MM.1S (cell line): ENCODE data around the gene KIAA1755.

Experiments used
- DNase-seq: peaks from one replicate; pipeline ENCODE4 v3.0.0-alpha.2; 2015
- H2AFZ ChIP-seq: fragments of 300-600 bp; sonication (generic); 2 replicates; pipeline ENCODE4 v1.6.0; 2016; ENCODE audit warnings: antibody characterized with exemption, low read length
- H3F3A ChIP-seq: fragments of 300-600 bp; sonication (generic); 2 replicates; pipeline ENCODE4 v1.6.1; 2016; ENCODE audit warnings: mild to moderate bottlenecking, antibody characterized with exemption, low read length, moderate library complexity, mixed read lengths; ENCODE audit not compliant: insufficient read depth
- H3K27ac ChIP-seq: fragments of 300-600 bp; sonication (generic); 2 replicates; pipeline ENCODE4 v1.5.1; 2016; ENCODE audit warnings: mild to moderate bottlenecking, low read length
- H3K27me3 ChIP-seq: fragments of 300-600 bp; sonication (generic); replicated peaks from 2 replicates; pipeline ENCODE4 v1.6.0; 2016; ENCODE audit warnings: low read length; ENCODE audit not compliant: insufficient read depth
- H3K36me3 ChIP-seq: fragments of 300-600 bp; sonication (generic); replicated peaks from 2 replicates; pipeline ENCODE4 v1.6.1; 2016; ENCODE audit warnings: mild to moderate bottlenecking, low read length, mixed read lengths; ENCODE audit not compliant: insufficient read depth
- H3K4me1 ChIP-seq: fragments of 300-600 bp; sonication (generic); 2 replicates; pipeline ENCODE4 v1.6.1; 2016; ENCODE audit warnings: low read length, mixed read lengths
- H3K4me2 ChIP-seq: fragments of 300-600 bp; sonication (generic); 2 replicates; pipeline ENCODE4 v1.6.0; 2016; ENCODE audit warnings: low read depth, low read length
- H3K4me3 ChIP-seq: fragments of 300-600 bp; sonication (generic); 2 replicates; pipeline ENCODE4 v1.5.1; 2016; ENCODE audit warnings: low read length, mixed read lengths
- H3K79me2 ChIP-seq: fragments of 300-600 bp; sonication (generic); 2 replicates; pipeline ENCODE4 v1.6.1; 2016; ENCODE audit warnings: mixed run types, low read length, mixed read lengths
- H3K9ac ChIP-seq: fragments of 300-600 bp; sonication (generic); 2 replicates; pipeline ENCODE4 v1.6.1; 2016; ENCODE audit warnings: low read length, mixed read lengths
- H3K9me2 ChIP-seq: fragments of 300-600 bp; sonication (generic); replicated peaks from 2 replicates; pipeline ENCODE4 v1.6.1; 2016; ENCODE audit warnings: mild to moderate bottlenecking, low read length, mixed read lengths; ENCODE audit not compliant: insufficient read depth
- H3K9me3 ChIP-seq: fragments of 300-600 bp; sonication (generic); replicated peaks from 2 replicates; pipeline ENCODE4 v1.6.1; 2016; ENCODE audit warnings: mild to moderate bottlenecking, low read length, mixed read lengths; ENCODE audit not compliant: insufficient read depth
- H4K20me1 ChIP-seq: fragments of 300-600 bp; sonication (generic); 2 replicates; pipeline ENCODE4 v1.6.1; 2016; ENCODE audit warnings: mild to moderate bottlenecking, low read length, moderate library complexity, mixed read lengths; ENCODE audit not compliant: insufficient read depth
- EZH2 ChIP-seq: fragments of 300-600 bp; sonication (generic); optimal IDR thresholded peaks from 2 replicates; pipeline ENCODE3; 2017; ENCODE audit warnings: low read depth, mild to moderate bottlenecking, antibody characterized with exemption, low read length, mixed read lengths
- EZH2phosphoT487 ChIP-seq: fragments of 300-600 bp; sonication (generic); IDR thresholded peaks from 2 replicates; pipeline ENCODE4 v1.6.1; 2018; ENCODE audit warnings: antibody characterized with exemption, low read length
- TF ChIP-seq, protein P1 (sequence below): fragments of 300-600 bp; sonication (generic); IDR thresholded peaks from 2 replicates; pipeline ENCODE4 v1.5.1; 2016; ENCODE audit warnings: antibody characterized with exemption, low read length, mixed read lengths

KIAA1755 gene

DNA sequence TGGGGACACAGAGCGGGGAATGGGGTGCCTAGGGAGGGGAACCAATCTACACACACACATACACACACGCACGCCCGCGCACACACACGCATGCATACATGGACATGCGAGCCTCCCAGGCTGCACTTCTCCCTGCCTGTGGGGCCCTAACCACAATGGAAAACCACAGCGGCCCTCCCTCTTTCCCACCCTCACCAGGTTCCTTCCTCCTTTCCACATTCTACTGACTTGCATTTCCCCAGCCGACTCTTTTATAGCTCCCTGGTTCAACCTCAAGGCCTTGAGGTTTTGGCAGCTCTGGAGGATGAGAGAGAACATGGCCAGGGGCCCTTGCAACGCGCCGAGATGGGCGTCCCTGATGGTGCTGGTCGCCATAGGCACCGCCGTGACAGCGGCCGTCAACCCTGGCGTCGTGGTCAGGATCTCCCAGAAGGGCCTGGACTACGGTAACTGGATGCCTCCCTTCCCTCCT lies 43.4 kb upstream of the KIAA1755 start, which contains the start of gene BPI:
BPI (plus strand) TSS at position 249 of the 472 bp plus-strand sequence; CDS start at position 317, 68 bp downstream.
- H3K27me3 ChIP-seq, result no peaks in the 10 kb centered on the region
- no peak for TF ChIP-seq EZH2
- TF ChIP-seq, protein P1, sequence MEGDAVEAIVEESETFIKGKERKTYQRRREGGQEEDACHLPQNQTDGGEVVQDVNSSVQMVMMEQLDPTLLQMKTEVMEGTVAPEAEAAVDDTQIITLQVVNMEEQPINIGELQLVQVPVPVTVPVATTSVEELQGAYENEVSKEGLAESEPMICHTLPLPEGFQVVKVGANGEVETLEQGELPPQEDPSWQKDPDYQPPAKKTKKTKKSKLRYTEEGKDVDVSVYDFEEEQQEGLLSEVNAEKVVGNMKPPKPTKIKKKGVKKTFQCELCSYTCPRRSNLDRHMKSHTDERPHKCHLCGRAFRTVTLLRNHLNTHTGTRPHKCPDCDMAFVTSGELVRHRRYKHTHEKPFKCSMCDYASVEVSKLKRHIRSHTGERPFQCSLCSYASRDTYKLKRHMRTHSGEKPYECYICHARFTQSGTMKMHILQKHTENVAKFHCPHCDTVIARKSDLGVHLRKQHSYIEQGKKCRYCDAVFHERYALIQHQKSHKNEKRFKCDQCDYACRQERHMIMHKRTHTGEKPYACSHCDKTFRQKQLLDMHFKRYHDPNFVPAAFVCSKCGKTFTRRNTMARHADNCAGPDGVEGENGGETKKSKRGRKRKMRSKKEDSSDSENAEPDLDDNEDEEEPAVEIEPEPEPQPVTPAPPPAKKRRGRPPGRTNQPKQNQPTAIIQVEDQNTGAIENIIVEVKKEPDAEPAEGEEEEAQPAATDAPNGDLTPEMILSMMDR, result no peak
- no peak for DNase-seq
- no peak within 1 kb of the TSS for H3K9ac ChIP-seq
- H3F3A ChIP-seq, result no peaks in the 10 kb centered on the region
- no peaks in the 10 kb centered on the region for H3K9me2 ChIP-seq
- no peak within 1 kb of the TSS for H3K27ac ChIP-seq
- H3K4me3 ChIP-seq, result no peak within 1 kb of the TSS
- H3K4me1 ChIP-seq, result no peaks in the 10 kb centered on the region
- no peaks in the 10 kb centered on the region for H3K36me3 ChIP-seq
- no peaks in the 10 kb centered on the region for H4K20me1 ChIP-seq
- H3K9me3 ChIP-seq, result no peaks in the 10 kb centered on the region
- no peaks in the 10 kb centered on the region for H3K79me2 ChIP-seq
- no peak within 1 kb of the TSS for H2AFZ ChIP-seq
- H3K4me2 ChIP-seq, result no peak within 1 kb of the TSS

DNA sequence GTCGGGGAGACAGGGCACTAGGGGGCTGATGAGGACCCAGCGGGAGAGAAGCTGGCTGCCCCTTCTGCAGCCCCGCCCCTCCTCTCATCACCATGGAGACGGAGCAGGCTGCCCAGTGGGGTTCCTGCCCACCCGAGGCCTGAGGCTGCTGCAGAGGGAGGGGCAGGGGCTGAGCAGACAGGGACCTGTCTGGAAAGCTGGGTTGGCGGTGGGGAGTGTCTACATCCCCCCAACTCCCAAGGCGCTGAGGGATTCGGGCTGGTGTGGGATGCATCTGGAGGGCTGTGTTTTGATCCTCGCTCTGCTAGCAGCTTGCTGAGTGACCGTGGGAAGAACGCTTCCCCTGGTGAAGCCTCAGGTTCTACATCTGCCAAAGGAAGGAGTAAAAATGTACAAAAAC lies 42.3 kb upstream of the KIAA1755 start:
- Histone ChIP-seq H3K4me1 (no peaks in the 10 kb centered on the region), H3K27ac (no peak overlapping the region), H3K4me3 (no peak overlapping the region), H3K36me3 (no peaks in the 10 kb centered on the region), H3K9ac (no peak overlapping the region), H4K20me1 (no peaks in the 10 kb centered on the region), H3K9me3 (no peaks in the 10 kb centered on the region), H3K4me2 (no peak overlapping the region), H3F3A (no peaks in the 10 kb centered on the region), H3K79me2 (no peaks in the 10 kb centered on the region), H2AFZ (no peak overlapping the region), H3K9me2 (no peaks in the 10 kb centered on the region), H3K27me3 (no peaks in the 10 kb centered on the region)
- DNase-seq, result no peak
- TF ChIP-seq EZH2phosphoT487 (no peak), EZH2 (no peak)
- TF ChIP-seq, protein P1, result no peak

DNA sequence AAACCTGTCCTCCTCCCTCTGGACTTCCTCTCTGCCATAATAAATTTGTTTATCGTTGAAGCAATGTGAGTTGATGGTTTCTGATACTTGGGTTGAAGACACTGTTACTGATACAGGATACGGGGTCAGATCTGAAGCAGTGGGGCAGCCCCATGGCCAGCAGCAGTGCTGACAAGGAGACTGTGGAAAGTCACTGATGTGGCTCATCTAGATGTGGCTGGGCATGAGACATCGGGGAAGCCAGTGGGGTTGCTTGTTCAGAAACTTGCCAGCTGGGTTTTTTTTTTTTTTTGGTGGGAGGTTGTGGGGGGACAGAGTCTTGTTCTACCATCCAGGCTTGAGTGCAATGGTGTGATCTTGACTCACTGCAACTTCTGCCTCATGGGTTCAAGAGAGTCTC lies 40.8 kb upstream of the KIAA1755 start:
- H3K27ac ChIP-seq, result no peak overlapping the region
- no peaks in the 10 kb centered on the region for H3F3A ChIP-seq
- H3K4me1 ChIP-seq, result no peaks in the 10 kb centered on the region
- no peaks in the 10 kb centered on the region for H4K20me1 ChIP-seq
- no peak overlapping the region for H2AFZ ChIP-seq
- no peak for TF ChIP-seq EZH2phosphoT487
- TF ChIP-seq EZH2, result no peak
- TF ChIP-seq, protein P1, result no peak
- H3K9me2 ChIP-seq, result no peaks in the 10 kb centered on the region
- H3K79me2 ChIP-seq, result no peaks in the 10 kb centered on the region
- no peak overlapping the region for H3K9ac ChIP-seq
- no peak overlapping the region for H3K4me3 ChIP-seq
- H3K36me3 ChIP-seq, result no peaks in the 10 kb centered on the region
- H3K4me2 ChIP-seq, result no peak overlapping the region
- no peaks in the 10 kb centered on the region for H3K27me3 ChIP-seq
- DNase-seq, result no peak
- H3K9me3 ChIP-seq, result no peaks in the 10 kb centered on the region
